ENCODE measurements around the gene NUBP2. TPM values are rescaled to one million over a fixed set of nuclear protein-coding genes. Genes with fewer than 3 reads are reported as not detected.
"Not testable (repeated sequence)": the region's sequence is repeated elsewhere in the genome, so short reads cannot be mapped to it uniquely, and the experiment has no call there.

NUBP2 gene
- total RNA-seq, 1 experiment from 2014 or later = 215 TPM

DNA sequence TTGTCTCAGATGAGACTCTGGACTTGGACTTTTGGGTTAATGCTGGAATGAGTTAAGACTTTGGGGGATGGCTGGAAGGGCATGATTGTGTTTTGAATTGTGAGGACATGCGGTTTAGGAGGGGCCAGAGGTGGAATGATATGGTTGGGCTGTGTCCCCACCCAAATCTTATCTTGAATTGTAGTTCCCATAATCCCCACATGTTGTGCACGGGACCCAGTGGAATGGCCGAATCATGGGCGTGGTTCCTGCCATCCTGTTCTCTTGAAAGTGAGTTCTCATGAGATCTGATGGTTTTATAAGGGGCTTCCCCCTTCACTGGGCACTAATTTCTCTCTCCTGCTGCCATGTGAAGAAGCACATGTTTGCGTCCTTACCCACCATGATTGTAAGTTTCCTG, 16.5 kb downstream of the NUBP2 start:
- not testable (repeated sequence) for DNase-seq (ENCODE audit: low spot score)

DNA sequence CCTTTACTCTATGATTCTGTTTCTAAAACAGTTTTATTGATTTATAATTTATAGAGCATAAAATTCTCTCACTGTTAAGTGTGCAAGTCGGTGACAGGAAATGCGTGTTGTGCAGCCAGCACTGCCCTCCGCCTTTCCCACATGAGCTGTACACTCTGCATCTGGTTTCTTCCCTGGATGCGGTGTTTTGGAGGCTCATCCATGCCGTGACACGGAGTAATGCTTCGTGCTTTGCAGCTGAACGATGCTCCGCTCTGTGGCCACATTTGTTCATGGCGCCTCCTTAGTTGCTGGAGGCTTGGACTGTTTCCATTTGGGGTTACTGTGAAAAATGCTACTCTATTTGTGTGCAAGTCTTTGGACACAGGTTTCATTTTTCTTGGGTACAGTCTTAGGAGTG, 17.9 kb downstream of the NUBP2 start:
- no peak for DNase-seq (ENCODE audit: low spot score)

DNA sequence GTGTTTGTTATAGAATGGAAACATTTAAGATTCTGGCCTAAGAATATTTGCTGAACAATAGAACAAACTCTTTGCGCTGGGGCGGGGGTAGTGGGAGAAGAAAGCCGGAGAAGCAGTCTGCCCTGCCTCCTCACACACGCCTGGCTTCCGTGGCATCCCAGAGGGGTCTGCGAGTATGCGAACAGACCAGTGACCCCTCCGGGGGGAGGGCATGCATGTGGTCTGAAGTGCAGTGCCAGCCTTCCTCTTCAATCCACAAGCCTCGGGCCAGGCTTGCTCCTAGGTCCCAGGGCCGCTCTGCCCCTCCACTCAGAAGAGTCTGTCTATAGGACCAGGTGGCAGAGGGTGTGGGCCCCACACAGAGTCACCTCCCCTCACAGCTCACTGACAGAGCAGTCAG, 24.9 kb downstream of the NUBP2 start:
- no peak for DNase-seq (ENCODE audit: low spot score)

DNA sequence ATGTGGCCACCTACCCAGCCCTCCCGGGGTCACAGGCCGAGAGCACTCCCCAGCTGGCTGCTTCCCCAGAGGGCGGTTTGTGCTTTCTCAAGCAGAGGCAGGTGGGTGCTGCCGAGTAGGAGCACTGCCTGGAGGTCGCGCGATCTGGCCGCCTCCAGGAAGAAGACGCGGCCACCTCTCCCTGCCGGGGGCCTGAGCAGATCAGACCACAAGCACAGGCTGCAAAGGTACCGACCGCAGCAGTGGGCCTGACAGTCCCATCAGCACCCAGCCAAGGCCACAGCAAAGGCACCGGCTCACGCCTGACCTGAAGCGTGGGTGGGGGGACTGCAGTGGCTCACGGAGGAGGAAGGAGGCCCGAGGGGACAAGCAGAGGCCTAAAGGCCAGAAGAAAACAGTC, 25.9 kb downstream of the NUBP2 start:
- no peak for DNase-seq (ENCODE audit: low spot score)

DNA sequence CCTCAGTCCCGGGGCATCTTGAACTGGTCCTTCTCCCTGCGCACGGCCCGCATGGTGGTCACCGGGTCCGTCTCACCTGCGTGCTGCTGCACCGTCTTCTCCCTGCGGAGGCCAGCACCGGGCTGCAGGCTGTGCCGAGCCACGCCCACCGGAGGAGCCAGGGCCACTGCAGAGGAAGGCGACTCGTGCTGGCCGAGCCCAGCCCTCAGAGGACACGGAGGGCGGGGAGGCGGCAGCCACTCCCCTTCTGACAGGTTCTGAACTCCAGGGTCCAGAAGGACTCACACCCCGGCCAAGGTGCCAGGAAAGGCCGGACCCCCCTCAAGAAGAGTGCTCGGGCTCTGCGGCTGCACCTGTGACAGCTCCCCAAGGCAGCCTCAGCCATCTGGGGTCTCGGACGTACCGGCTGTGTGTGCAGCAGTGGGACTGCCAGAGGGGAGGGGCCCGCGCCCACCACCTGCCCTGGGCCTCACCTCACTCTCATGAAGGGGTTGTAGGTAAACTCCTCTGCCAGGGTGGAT, 26.6 kb downstream of the NUBP2 start:
- DNase-seq (ENCODE audit: low spot score) = peak; percentile 4

DNA sequence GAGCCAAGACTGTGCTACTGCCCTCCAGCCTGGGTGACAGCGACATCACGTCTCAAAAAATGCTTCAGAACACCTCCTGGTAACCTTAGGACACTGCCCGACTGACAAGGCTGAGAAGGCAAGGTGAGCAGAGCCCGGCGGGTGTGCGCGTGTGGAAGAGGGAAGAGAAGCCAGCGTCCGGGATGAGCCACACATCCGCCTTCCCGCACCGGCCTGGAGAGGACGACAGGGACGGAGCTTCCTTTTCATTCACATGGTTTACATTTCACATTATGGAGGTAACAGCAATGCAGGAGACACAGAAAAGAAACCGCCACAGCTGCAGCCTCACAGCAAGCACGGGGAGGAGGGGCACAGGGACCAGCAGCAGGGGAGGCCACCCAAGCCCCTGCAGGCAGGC, 27.3 kb downstream of the NUBP2 start:
- no peak for DNase-seq (ENCODE audit: low spot score)

DNA sequence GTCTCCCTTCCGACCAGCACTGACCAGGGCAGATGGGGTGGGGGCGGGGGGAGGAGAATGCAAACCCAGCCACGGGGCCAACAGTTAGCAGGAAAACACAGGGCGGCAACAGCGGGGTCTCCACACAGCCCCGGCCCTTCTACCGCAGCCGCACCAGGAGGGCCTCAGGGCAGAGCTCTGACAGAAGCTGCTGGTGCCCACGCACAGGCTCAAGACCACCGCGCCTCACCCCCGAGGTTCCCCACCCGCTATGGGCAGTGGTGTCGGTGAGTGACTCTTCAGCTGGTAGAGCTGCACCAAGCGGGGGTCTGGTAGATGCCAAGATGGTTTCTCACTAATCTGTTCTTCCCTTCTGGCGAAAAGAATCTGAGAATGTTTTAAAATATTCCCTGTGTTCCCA, 27.8 kb downstream of the NUBP2 start:
- no peak for DNase-seq (ENCODE audit: low spot score)

DNA sequence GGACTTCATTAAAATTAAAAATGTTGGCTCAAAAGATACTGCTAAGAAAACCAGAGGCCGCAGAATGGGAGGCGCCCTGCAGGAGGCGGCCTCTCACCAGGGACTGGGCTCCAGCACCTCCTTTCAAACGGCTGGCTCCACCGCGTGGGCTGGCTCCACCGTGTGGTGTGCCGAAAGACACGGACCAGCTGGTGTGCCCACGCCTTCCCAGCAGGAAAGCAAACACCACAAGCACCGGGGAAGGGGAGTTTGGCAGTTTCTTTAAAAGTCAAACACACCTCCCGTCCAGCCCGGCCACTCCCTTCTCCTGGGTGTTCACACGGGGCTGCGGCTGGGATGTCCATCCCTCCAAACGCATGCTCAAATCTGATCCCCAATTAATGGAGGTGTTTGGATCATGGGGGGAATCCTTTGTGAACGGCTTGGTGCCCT, 30.0 kb downstream of the NUBP2 start:
- DNase-seq (ENCODE audit: low spot score) = peak; percentile 75

DNA sequence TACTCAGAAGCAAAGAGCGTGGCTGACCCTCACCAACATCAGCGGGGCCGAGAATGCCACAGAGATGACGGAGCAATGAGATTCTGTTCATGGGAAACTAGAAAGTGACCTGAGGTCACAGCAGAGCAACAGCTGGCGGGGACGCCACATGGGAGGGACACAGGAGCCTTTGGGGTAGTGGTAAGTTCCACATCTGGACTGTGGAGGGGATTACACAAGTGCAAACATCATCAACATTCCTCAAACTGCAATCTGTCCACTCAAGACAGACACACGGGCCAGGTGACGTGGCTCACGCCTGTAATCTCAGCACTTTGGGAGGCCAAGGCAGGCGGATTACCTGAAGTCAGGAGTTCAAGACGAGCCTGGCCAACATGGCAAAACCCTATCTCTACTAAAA, 32.7 kb downstream of the NUBP2 start:
- DNase-seq (ENCODE audit: low spot score) = no peak

DNA sequence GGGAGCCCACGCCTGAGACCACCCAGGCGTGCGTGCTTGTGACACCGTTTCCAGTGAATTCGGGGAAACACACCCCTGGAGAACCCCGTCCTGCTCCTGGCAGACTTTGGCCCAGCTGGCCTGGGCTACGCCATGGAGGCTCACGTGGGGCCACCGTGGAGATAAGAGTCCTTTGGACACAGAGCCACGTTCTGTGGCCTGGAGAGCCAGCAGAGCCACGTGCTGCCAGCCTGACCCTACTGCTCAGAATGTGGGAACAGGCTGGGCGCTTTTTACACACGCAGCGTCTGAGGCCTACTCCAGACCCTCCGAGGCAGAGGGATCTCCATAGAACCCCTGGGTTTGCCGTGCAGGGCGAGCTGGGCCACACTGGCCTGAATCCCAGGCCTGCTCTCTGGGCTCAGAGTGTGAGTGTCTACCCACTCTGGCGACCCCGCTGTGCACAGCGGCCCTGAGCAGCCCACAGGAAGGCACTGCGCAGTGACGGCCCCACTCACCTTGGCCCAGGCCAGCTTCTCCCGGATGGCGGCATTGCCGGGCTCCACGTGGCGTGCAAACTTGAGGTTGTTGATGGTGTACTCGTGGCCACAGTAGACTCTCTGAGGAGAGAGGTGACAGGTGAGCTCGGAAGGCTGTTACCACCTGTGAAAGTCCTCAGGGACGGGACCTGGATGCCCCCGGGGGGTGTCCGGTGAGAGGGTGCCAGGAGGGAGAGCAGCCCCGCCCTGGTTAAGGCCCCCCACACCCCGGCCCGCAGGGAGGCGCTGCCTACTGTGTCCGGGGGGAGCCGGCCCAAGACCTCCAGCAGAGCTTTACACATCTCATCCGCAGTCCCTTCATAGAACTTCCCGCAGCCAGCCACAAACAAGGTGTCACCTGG, 33.9 kb downstream of the NUBP2 start:
- DNase-seq (ENCODE audit: low spot score) = no peak

DNA sequence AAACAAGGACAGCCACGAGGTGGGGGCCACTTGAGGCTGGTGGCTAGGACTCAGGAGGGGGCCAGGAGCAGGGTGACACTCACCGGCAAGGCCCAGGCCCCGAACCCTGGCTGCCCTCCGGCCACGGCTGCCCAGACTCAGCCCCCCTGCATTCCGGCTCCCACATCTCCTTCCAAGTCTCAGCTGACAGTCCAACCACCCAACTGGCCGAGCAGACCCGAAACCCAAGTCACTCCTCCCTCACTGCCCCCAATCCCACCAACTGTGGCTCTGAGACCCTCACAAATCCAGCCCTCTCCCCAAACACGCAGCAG, 34.5 kb downstream of the NUBP2 start:
- no peak for DNase-seq (ENCODE audit: low spot score)

DNA sequence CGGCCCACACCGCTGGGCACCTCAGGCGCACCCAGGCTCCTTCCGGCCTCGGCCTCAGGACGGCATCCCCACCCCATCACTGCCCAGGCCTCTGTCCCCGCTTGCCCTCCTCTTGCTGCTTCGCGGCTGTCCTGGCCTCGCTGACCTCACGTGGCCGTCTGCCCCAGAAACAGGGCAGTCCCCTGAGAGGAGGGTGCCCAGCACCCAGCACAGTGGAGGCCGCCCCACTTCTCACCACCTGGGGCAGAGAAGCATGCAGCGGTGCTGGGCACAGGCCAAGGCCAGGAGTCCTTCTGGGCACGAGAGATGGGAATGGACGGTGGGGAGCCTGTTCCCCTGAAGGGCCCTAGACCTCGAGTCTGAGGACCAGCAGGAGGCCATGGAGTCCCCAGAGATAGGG, 35.0 kb downstream of the NUBP2 start:
- DNase-seq (ENCODE audit: low spot score) = no peak

DNA sequence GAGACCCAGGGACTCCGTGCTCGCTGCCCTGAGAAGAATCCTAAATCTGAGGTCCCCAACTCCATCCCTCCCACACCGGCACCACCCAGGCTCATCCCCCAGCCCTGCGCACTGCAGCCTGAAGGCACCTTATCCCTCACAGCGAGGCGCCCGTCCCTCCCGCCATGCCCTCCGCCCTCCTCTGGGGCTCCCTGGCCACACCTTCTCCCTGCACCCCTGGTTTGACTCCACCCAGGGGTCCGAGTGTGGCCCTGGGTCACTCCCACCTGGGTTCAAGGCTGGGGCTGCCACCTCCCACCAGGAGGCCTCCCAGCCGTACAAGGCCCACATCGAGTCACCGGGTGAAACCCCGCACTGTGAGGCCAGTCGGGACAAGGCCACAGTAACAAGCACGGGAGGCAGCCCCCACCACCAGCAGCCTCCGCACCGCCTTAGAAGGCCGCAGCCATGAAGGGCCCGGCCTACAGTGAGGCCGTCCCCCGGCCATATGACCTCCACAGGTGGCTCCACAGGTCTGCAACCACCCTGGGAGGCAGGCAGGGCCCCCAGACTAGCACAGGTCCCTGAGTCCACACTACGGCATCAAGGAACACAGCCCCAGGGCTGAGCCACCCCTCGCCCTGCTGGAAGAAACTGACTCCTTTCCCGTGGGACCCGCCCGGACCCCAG, 35.6 kb downstream of the NUBP2 start:
- DNase-seq (ENCODE audit: low spot score) = no peak

DNA sequence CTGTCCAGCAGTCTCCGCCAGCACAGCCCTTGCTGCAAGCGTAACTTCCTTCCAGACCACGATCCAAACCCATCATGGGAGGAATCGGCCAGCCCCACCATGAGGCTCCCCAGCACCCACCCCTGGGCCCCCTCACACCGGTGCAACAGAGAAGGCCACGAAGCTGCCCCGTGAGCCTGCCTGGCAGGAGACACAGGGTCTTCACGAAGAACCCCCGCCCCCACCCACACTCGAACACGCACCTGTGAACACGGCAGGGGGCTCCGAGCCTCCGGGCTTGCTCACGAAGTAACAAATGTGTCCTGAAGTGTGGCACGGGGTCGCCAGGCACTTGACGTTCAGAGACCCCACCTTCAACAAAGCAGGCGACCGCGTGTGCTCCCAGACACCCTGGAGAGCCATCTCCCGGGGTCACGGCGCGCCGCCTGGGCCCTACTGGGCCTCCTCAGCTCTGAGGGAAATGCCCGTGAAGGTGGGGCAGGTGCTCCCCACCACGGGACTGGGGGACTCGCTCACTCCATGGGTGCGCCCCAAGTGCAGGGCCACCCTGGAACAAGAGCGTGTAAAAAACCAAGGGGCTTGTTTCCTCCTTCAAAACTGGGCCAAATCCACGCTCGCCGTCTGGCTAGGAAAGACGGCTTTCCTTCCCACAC, 36.2 kb downstream of the NUBP2 start:
- no peak for DNase-seq (ENCODE audit: low spot score)

DNA sequence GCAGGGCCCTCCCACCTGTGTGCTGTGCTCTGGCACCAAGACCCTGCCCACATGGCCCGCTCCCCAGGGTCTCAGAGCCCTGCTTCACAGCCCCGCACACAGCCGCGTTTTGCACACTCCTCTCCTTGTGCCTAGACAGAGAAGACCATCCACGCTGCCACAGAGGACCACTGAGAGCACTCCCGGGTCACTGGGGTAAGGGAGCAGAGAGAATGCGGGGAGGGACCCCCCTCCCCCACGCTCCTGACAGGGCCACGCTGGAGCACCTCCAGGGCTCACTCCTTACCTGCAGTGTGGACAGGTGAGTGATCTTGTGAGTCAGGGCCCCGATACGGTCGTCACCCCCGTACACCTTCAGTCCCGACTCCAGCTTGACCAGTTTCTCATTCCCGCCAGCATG, 36.9 kb downstream of the NUBP2 start:
- no peak for DNase-seq (ENCODE audit: low spot score)

DNA sequence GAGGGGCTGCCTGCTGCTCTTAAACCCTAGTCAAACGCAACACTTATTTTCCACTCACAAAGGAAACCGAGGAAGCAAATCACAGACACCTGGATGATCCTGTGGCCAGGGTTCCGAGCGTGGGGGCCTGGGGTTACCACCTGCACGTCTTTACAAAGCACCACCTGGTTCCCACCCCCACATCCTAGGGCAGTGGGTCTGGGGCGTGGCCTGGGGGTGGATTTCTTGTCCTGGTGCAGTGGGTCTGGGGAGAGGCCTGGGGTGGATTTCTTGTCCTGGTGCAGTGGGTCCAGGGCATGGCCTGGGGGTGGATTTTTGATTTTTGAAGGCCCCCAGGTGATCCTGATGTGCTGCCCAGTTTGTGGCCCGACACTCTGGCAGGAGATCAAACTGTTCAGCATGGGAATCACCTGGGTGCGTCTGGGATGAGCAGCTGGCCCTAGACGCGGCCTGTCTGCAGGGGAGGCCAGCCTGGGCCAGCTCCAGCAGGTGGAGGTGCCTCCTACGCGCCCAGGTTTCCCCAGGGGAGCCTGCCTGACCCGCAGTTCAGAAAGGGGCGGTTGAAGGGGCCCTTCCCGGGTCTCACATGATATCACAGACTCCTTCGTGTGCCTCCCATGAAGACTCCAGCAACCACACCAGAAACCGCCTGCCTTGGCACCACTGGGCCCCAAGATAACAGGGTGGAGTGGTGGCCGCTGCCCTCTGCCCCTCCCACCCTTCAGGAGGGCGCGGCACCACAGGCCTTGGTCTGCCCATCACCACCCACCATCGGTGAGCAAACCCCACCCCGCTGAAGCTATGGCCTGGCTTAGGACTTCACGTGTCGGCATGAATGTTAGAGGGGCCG, 37.6 kb downstream of the NUBP2 start:
- no peak for DNase-seq (ENCODE audit: low spot score)

DNA sequence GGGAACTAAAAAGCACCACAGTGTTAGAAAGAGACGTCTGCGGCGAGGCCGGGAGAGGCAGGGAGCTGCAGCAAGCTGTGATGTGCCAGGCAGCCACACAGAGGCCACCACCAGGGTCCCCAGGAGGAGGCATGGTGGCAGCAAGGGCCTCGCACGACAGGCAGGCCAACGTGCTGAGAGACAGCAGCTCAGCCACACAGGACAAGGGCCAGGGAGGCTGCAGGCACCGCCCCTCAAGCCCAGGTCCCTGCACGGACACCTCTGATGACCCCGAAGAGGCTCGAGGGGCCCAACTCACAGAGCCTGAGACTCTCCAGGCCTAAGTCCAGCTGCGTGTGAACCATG, 38.2 kb downstream of the NUBP2 start:
- no peak for DNase-seq (ENCODE audit: low spot score)

DNA sequence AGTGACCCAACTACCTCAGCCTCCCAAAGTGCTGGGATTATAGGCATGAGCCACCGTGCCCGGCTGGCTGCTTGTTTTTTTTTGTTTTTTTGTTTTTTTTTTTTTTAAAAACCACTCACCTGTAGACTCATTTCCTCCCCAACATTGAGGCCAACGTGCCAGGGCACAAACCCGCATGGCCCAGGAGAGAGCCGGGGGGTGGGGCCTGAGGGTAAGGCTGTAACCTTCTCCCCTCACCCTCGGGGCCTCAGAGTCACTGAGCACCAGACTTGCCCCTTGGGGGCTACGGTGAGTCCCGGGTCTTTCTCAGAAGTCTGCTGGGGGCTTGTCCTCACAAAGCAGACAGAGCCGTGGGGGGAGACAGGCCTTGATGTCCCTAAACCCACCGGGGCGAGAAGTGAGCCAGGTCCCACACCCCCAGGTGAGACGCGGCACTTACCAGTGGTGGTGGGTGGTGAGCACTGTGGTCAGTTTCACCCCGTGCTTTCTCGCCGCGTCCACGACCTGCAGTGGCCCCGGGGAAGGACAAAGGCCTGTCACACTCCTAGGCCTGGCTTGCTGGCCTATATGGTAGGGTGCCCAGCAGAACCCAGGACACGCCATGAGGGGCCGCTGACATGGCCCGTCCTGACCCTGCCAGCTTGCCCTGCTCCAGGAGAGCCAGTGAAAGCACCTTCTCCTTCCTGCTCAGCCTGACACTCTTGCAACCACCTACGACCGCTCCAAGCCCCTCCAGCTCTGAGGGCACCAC, 39.3 kb downstream of the NUBP2 start:
- DNase-seq (ENCODE audit: low spot score) = no peak

DNA sequence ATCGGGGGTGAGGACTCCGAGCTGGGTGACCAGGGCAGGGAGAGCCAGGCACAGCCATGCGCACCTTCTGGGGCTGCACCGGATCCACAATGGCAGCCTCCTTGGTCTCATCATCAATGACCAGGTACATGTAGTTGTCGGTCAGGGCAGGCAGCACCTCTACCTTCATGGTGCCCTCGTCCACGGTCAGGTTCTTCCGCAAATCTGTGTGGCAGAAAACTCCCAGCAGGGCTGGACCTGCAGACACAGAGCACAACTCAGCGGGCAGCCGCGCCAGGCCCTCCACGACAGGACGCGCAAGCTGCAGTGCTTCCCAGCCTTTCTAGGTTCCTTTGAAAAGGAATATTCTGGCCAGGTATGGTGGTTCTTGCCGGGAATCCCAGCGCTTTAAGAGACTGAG, 40.0 kb downstream of the NUBP2 start:
- DNase-seq (ENCODE audit: low spot score) = no peak

DNA sequence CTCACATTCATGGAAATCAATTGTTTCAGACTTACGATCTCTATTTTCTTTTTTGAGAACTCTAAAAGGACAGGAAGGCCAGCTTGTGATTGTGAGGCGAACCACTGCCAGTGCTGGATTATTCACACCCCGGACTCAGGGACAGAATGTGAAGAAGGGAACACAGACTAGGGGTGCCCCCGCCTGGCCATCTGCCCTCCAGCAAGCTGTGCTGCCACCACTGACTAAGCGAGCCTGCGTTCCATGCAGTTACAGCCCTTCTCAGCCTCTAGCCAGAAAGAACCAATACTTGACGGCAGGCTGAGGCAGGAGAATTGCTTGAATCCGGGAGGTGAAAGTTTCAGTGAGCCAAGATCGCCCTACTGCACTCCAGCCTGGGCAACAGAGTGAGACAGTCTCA, 41.1 kb downstream of the NUBP2 start:
- DNase-seq (ENCODE audit: low spot score) = peak; percentile 80

DNA sequence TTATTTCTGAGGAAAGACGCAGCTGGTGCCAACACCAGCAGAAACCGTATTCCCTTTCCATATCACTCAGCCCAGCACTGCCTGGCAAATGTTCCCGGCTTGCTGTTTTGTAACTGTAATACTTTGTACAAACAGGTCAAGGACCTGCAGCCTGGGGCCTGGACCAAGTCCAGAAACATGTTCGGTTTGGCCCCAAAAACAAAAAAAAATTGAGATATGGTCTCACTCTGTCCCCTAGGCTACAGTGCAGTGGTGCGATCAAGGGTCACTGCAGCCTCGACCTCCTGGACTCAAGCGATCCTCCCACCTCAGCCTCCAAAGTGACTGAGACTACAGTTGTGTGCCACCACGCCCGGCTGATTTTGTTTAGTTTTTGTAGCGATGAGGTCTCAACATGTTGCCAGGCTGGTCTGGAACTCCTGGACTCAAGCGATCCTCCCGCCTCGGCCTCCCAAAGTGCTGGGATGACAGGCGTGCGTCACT, 42.7 kb downstream of the NUBP2 start:
- no peak for DNase-seq (ENCODE audit: low spot score)

Measured in HT-29 (cell line).